ENCODE measurements around the gene FKBP2. TPM values are rescaled to one million over a fixed set of nuclear protein-coding genes. Genes with fewer than 3 reads are reported as not detected.

The FKBP2 gene
- total RNA-seq, 4 donors from 2014 or later, result 50.7 to 89.6 (median 56.0) TPM

- H3K4me3 ChIP-seq, result no peak overlapping the region
Measured at GRCh38 chr11:64202992-64203391, 37.9 kb upstream of the FKBP2 start.

GRCh38 chr11:64203421-64204079 is 37.3 kb upstream of the FKBP2 start:
- H3K4me1 ChIP-seq, result peaks cover 4 to 48% (median 8%) of the 10 kb centered on the region in 3 donors
- WGBS, 2 donors, result 83 to 90% methylated on average over 17 to 22 of the region's 27 CpGs
- intact Hi-C loops (cut with DNase I), result loop anchor here (5.0 kb wide), 1 partner anchor 99 kb away; the partner anchor contains the start of gene CATSPERZ
- peaks cover 13 to 89% (median 42%) of the 10 kb centered on the region in 3 donors for H3K36me3 ChIP-seq
- H3K4me3 ChIP-seq, result no peak overlapping the region
- no peak for DNase-seq
- H3K27me3 ChIP-seq, result no peaks in the 10 kb centered on the region
- H3K27ac ChIP-seq, result no peak overlapping the region
- TF ChIP-seq CTCF (IDR thresholded peaks at IDR 0.05) (no peak), POLR2A (IDR thresholded peaks at IDR 0.05) (no peak)
- no peaks in the 10 kb centered on the region for H3K9me3 ChIP-seq

More at GRCh38 chr11:64202992-64203391, 37.9 kb upstream of the FKBP2 start:
- WGBS, 2 donors, result 88 to 100% methylated on average over 5 to 9 of the region's 9 CpGs
- intact Hi-C loops (cut with DNase I), result loop anchor here (5.0 kb wide), 1 partner anchor 99 kb away; the partner anchor contains the start of gene CATSPERZ
- Histone ChIP-seq H3K36me3 (peaks cover 19 to 95% (median 47%) of the 10 kb centered on the region in 3 donors), H3K27me3 (no peaks in the 10 kb centered on the region), H3K4me1 (peaks cover 4 to 42% (median 8%) of the 10 kb centered on the region in 3 donors), H3K9me3 (no peaks in the 10 kb centered on the region), H3K27ac (no peak overlapping the region)
- DNase-seq, result no peak
- TF ChIP-seq POLR2A (IDR thresholded peaks at IDR 0.05) (no peak), CTCF (IDR thresholded peaks at IDR 0.05) (no peak)

DNA sequence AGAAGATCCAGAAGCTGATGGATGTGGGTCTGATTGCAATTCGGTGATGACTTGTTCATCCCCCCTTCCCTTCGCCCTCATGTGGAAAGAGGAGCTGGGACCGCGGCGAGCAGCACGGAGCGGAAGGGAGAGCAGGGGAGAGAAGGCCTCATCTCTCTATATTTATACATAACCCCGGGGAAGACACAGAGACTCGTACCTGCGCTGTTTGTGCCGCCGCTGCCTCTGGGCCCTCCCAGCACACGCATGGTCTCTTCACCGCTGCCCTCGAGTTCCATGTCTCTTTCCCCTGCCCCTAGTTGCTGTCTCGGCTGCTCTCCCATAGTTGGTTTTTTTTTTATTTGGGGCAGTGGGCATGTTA is 36.8 kb upstream of the FKBP2 start:
- DNase-seq, result no peak
- H3K4me3 ChIP-seq, result no peak overlapping the region
- H3K9me3 ChIP-seq, result no peaks in the 10 kb centered on the region
- no peaks in the 10 kb centered on the region for H3K27me3 ChIP-seq
- no peak for TF ChIP-seq POLR2A (IDR thresholded peaks at IDR 0.05)
- no peak for TF ChIP-seq CTCF (IDR thresholded peaks at IDR 0.05)
- H3K27ac ChIP-seq, result peak overlapping the region in 1 of 4 donors; percentile 38
- intact Hi-C loops (cut with DNase I), result loop anchor here (5.0 kb wide), 1 partner anchor 98 kb away; the partner anchor contains the start of gene CATSPERZ
- WGBS, 2 donors, result 83% methylated on average over 16 of the region's 16 CpGs
- H3K36me3 ChIP-seq, result peaks cover 13 to 84% (median 40%) of the 10 kb centered on the region in 3 donors
- peaks cover 4 to 52% (median 8%) of the 10 kb centered on the region in 3 donors for H3K4me1 ChIP-seq

GRCh38 chr11:64204464-64204989 is 36.4 kb upstream of the FKBP2 start:
- no peaks in the 10 kb centered on the region for H3K27me3 ChIP-seq
- H3K36me3 ChIP-seq, result peaks cover 13 to 79% (median 37%) of the 10 kb centered on the region in 3 donors
- no peaks in the 10 kb centered on the region for H3K9me3 ChIP-seq
- TF ChIP-seq CTCF (IDR thresholded peaks at IDR 0.05), result peak; percentile 66 to 87 (median 73)
- no peak for TF ChIP-seq POLR2A (IDR thresholded peaks at IDR 0.05)
- H3K4me1 ChIP-seq, result peaks cover 4 to 52% (median 8%) of the 10 kb centered on the region in 3 donors
- 19 to 30% methylated on average over 7 of the region's 7 CpGs for WGBS, 2 donors
- intact Hi-C loops (cut with DNase I), result loop anchor here (5.0 kb wide), 1 partner anchor 98 kb away; the partner anchor contains the start of gene CATSPERZ
- no peak overlapping the region for H3K4me3 ChIP-seq
- peak overlapping the region in 3 of 4 donors; percentile 38 to 89 (median 87) for H3K27ac ChIP-seq
- no peak for DNase-seq

Data from esophagus squamous epithelium (tissue), 5 donors.